Stromal cell of bone marrow (primary cell): Measurements from ENCODE around the gene PSME3.

Experiments
- DNase-seq: peaks from one replicate; pipeline ENCODE4 v3.0.0-alpha.2; 2012; ENCODE audit warnings: low read depth

PSME3 gene

DNA sequence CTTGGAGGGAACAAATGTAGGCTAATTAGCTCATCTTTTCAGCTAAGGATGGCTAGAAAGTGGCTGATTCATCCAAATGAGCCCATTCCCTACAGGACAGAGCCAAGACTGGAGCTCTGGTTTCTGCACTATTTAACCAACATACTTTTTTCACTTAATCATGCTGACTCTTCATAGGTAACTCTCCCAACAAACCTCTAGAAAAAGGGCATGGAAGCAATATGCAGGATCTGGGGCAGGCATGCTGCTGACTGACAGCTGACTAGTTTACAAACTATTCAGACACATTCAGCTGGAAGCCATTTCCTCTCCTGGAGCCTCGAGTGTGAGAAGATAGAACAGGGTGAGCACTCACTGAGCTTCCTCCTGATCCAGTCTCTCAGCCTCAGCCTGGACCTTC is 15.3 kb upstream of the PSME3 start:
- DNase-seq, result no peak

DNA sequence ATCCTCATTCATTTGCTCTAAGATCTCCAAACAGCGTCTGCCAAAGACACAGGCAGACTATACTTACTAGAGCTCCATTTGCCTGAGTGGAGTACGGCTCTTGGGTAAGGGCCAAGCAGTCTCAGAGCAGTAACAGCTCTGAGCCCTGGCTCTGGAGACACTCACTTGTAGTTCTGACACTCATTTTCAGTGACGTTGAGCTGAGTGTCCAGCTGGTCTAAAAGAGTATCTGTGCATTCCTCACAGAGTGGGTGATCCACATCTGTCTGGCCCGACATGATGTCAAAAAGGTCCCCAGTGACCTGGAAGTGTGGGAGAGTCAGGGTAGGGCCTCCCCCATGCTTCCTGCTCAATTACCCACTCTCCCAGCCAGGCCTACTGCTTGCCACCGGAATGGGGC is 14.8 kb upstream of the PSME3 start:
- no peak for DNase-seq

DNA sequence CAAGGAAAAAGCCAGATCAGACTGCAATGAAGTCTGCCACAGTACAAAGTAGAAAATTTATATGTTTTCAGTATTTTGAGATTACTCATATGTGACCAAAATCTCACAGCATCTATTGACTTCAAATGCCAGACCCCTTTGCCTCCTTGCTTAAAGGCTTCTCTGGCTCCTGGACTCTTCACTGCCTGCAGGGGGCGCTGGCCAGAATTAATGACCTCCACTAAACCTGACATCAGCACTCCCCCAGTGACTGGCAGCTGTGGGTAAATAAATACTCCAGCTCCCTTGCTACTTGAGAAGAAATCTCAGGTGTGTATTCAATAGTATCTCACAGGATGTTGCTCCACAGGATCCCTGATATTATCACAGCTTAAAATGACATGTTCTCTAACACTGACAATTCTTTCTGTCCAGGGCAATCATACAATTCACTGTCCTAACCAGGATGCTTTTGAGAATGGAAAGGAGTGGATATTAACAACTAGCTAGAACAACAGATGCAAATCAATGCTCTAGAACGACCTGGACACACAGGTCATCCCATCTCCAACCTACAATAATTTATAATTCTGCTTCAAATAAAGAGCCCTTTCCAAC is 13.2 kb upstream of the PSME3 start:
- DNase-seq, result no peak

DNA sequence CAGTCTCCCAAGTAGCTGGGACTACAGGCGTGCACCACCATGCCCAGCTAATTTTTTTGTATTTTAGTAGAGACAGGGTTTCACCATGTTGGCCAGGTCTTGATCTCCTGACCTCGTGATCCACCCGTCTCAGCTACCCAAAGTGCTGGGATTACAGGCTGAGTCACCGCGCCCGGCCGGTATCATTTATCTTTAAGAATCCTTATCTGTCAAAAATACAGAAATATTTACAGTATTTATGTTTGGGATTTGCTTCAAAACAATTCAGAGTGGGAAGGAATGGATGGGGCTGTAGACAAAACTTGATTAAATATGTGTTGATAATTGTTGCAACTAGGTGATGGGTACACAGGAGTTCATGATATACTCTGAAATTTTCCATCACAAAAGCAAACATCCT is 12.0 kb upstream of the PSME3 start:
- DNase-seq, result no peak

DNA sequence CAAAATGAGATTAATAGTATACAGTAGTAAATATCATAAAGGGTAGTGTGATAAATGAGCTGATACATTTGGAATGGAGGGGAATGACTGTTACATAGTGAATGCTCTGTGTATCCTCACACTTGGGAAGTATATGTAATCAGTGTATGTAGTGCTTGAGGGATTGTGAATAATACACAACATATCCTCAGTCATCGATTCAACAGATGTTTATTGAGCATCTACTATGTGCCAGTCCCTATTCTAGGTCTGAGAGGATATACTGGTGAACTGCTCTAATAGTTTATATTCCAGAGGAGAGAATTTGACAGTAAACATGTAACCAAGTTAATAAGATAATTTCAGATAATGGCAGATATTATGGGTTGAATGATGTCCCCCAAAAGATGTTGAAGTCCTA is 5.7 kb upstream of the PSME3 start:
- DNase-seq, result no peak

DNA sequence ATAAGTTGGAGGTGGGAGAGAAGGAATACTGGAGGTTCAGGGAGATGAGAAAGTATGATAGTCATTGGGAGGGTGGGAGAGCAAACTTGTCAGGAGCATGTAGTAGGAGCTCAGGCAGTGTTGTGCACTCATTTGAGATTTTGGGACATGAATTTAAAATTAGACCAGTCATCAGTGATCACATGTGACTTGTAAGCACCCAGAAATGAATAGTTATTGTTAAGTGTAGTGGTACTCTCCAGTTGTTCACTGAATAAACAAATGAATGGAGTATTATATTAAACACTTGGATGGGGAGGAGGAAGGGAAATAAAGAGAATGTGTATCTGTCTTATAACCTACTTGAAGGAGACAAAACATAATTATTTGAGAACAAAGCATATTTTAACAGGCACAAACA is 2.2 kb upstream of the PSME3 start:
- DNase-seq, result no peak

DNA sequence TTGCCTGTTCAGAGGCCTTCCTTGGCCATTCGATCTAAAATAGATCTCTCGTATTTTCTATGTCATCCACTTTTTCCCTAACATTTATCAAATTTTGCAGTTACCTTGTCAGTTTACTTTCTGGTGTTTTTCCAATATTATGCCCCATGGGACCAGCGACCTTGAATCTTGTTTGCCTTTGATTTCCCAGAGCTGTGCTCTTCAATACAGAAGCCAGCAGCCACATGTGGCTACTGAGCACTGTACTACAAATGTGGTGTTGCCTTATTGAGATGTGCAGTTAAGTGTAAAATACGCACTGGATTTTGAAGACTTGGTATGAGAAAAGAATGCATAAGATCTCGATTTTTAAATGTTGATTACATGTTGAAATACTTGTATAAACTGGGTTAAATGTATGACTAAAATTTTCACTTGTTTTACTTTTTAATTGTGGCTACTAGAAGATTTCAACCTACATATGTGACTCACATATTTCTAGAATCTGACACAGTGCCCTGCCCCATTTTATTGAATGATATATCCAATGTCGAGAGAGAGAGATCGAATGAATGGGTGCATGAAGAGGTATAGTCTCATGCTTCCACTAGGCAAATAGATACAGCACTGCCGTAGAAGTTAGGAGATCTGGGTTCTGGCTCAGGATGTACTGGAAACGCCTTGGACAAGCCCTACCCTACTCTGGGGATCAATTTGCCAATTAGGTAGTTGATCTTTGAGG is 824 bp upstream of the PSME3 start:
- DNase-seq, result no peak

DNA sequence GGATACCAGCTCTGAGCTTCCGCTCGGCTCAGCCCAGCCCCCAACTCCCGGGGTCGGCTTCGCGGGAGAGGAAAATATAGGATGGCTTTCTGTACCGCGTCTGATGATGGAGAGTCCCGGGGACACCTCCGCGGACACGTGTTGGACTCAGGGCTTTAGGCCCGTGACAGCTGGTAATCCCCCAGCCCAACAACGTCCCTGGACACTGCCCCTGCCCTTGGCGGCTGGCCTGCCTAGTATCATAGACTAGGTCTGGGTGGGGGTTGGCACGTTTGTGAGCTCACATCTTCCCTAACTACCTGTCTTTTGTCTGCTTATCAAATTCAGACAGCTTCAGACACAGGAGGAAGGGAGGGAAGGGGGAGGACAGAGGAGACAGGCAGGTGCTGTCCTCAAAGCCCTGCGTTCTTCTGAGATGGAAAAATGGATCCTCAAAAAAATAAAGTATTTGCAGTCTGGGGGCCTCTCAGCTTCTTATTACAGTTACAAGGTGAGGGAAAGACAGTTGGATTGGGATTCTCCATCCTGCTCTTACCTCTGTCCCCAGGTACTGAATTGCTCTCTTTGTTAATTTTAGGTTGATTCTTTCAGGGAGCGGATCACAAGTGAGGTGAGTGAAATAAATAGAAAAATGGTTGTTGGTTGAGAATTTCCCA is 698 bp downstream of the PSME3 start:
- DNase-seq, result no peak

DNA sequence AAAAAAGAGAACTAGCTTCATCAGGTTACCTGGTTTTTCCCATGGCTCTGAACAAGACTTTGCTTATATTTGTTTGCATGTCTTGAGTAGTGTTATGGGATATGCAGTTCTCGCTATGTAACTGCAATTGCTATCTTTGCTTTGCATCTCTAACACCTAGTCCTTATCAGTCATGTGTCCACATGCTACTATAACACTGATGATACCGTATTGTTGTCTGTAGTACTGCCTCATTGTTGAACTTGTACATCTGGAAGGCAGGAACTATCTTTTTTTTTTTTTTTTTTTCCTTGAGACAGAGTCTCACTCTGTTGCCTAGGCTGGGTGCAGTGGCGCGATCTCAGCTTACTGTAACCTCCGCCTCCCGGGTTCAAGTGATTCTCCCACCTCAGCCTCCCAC is 2.5 kb downstream of the PSME3 start:
- DNase-seq, result no peak

DNA sequence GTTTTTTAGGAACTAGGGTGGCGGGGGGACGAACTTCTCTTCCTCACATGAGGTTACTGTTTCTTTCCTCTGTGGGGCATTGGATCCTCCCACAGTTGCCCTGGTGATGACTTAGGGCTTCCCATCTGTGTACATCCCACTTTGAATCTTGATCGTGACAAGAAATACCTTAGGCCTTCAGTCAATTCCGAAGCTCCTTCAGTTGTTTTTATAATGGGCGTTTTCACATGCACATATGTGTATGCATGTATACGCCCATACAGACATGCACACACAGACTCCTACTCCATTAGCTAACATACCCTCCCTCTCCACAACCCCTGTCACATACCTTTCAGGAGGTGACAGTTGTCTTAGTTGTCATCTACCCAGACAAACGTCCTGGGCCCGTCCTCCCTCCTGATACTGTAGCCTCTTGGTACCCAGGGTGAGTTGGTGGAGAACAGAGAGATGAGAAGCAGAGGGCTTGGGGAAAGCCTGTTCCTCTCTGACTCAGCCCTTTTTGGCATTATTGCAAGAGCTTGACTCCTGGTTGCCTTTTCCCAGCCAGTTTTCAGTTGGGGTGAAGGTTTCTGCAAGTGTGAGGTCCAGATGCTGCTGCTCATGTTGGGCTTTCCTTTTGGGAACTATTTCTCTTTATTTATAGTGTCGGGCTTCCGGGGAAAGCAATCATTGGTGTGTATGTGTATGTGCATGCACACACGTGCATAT is 8.9 kb downstream of the PSME3 start:
- peak; percentile 28 for DNase-seq

DNA sequence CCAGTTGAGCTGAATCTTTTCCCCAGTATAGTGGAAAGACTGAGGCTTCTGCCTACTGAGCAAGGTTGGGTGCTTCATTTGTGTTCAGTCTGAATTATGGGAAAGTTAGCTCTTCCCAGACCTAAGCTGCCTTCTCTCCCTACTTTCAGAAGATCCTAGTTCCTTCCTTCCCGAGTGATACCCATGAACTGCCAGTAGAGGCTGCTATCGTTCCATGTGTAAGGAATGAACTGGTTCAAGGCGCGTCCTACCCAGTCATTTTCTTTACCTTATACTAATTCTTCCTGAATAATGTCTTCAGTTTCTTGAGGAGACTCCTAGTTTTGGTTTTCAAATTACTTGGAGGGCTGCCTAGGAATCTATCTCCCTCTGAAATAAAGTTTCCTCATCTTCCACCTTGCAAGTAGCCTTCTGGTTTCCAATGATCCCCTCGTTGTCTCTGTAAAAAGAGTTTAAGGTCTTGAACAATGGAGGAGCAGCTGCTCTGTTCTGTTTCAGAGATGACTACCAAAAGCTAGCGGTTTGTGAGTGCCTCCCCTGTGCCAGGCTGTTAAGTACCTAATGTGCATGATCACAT is 10.2 kb downstream of the PSME3 start:
- DNase-seq, result peak; percentile 64

DNA sequence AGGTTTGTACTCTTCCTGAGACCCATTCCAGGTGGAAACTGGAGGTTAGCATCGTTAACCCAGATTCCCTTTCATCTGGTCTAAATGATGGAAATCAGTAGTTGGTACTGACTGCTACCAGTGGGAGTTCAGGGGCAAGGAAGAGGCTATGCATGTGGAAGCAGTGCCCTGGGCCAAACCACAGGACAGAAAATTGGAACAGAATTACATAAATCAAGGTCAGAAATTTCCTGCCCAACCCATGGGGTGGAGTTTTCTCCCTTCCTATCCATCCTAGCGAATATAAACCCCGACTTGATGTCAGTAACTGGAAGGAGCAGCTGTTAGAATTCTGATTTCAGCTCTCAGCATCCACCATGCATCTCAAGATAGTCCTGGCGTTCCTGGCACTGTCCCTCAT is 11.1 kb downstream of the PSME3 start, which contains the start of gene AOC2:
Gene AOC2, plus strand, starts transcription at position 310 of the 400 bp plus-strand sequence. Its CDS starts 47 bp downstream, at position 357.
- no peak for DNase-seq

DNA sequence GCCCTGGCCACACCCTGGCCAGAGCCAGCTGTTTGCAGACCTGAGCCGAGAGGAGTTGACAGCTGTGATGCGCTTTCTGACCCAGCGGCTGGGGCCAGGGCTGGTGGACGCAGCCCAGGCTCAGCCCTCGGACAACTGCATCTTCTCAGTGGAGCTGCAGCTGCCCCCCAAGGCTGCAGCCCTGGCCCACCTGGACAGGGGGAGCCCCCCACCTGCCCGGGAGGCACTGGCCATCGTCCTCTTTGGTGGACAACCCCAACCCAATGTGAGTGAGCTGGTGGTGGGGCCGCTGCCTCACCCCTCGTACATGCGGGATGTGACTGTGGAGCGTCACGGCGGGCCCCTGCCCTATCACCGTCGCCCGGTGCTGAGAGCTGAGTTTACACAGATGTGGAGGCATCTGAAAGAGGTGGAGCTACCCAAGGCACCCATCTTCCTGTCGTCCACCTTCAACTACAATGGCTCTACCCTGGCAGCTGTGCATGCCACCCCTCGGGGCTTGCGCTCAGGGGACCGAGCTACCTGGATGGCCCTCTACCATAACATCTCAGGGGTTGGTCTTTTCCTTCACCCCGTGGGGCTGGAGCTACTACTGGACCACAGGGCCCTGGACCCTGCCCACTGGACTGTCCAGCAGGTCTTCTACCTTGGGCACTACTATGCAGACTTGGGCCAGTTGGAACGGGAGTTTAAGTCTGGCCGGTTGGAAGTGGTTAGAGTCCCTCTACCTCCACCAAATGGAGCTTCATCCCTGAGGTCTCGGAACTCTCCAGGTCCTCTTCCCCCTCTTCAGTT is 11.8 kb downstream of the PSME3 start:
- DNase-seq, result no peak

DNA sequence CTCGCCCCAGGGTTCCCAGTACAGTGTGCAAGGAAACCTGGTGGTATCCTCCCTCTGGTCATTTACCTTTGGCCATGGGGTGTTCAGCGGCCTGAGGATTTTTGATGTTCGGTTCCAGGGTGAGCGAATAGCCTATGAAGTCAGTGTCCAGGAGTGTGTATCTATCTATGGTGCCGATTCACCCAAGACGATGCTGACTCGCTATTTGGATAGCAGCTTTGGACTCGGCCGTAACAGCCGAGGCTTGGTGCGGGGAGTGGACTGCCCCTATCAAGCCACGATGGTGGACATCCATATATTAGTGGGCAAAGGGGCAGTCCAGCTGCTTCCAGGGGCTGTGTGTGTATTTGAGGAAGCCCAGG is 12.3 kb downstream of the PSME3 start:
- DNase-seq, result no peak

DNA sequence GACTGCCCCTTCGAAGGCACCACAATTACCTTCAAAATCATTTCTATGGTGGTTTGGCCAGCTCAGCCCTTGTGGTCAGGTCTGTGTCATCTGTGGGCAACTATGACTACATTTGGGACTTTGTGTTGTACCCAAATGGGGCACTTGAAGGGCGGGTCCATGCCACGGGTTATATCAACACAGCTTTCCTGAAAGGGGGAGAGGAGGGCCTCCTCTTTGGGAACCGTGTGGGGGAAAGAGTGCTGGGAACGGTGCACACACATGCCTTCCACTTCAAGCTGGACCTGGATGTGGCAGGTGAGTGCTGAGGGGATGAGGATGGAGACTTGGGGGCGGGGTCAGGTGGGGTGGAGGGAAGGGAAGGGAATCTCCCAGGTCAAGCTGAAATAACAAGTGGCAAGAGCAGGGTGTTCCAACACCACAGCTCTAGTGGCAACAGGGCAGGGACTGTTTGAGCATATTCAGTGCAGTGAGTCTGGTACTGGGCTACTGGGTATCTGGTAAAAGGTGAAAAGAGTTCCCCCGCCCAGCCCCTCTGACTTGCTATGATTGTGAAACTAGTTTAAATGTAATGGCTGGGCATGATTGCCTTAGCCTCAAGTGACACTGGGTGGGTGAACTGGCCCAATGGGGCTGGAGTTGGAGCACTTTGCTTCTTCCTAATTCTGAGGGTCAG is 12.9 kb downstream of the PSME3 start:
- peak; percentile 18 for DNase-seq

DNA sequence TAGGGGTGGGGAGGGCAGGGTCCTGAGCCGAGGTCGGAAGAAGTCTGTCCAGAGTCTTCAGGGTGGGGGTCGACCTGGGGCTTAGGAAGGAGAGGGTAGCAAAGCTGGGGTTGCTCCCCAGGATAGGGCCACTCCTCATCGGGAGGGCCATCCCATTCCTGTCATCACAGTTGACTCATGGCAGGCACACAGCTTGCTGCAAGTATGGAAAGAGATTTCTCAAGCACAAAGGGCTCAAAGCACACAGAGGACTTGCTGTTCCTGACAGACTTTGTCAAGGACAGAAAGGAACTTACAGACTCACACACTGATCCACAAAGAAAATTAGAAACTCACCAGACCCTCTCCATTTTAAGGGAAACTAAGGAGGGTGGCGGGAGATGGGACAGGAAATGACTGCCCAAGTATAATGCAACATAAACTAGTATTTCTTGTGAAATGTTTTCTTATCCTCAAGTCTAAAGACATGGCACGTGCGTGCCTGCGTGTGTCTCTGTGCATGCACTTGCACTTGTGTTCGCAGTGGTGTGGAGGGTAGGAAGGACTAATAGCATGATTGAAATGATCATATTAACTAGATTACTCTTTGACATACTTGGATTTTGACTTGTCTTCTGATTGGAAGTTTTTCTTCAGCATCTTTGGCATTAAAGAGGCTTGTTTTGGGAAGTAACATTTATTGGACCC is 13.5 kb downstream of the PSME3 start:
- DNase-seq, result peak; percentile 36

DNA sequence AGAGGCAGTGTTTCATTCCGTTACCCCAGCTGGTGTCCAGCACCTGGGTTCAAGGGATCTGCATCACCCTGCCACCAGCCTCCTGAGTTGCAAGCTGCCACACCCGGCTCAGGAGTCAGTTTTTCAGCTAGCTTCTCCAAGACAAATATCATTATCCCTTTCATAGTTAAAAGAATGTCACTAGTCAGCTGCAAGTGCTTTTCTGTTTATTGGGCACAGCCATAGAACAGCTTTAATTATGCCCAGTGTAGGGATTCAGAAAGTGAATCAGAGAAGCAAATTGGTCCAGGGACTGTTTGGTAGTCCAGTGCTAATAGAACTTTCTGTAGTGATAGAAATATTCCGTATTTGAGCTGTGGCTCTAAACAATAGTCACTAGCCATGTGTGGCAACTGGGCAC is 14.9 kb downstream of the PSME3 start:
- DNase-seq, result no peak

DNA sequence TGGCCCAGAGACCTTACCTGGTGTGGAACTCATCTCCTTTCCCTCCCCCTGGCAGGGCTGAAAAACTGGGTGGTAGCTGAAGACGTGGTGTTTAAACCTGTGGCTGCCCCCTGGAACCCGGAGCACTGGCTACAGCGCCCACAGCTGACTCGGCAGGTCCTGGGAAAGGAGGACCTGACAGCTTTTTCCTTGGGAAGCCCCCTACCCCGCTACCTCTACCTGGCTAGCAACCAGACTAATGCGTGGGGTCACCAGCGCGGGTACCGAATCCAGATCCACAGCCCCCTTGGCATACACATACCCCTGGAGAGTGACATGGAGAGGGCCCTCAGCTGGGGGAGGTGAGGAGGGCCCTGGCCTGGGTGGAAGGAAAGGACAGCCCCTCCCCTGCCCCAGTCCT is 15.8 kb downstream of the PSME3 start:
- DNase-seq, result no peak

DNA sequence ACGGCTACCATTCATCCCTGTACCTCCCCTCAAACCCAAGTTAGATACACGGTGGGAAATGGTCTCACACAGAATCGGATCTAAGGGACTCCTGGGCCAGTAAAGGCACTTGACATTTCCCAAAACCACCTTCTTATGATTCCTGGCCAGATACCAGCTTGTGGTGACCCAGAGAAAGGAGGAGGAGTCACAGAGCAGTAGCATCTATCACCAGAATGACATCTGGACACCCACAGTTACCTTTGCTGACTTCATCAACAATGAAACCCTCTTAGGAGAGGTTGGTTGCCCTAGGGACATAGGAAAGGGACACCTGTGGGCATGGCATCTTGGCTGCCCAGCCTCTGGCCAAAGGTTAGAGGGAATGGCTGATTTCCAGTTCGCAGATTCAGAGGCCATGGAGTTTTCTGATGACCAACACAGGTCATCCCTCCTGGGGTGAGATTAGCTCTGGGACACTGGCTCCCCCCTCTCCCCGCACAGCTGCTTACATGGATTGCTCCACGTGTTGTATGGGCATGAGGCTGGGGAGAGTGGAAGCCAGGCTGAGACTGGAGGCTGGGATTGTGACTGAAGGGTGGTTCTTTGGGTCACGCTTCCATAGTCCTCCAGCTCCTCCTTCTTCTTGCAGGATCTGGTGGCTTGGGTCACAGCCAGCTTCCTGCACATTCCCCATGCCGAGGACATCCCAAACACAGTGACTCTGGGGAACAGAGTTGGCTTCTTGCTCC is 16.4 kb downstream of the PSME3 start:
- no peak for DNase-seq

DNA sequence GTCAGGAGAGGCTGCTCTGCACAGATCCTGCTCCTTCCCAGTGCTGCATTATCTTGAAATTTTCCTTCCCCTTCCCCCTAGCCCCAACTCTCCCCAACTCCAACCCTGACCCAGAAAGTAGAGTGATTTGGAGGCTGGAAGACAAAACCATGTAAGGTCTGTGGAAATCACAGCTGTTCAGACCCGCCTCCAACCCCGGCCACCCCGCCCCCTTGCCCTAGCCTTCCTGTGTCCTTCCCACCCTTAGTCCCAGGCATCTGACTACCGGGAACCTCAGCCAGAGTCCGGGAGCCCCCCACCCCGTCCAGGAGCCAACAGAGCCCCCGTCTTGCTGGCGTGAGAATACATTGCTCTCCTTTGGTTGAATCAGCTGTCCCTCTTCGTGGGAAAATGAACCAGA is 17.8 kb downstream of the PSME3 start, which contains the start of gene AOC3:
Gene AOC3, plus strand, starts transcription at position 246 of the 400 bp plus-strand sequence. Its CDS starts 145 bp downstream, at position 391.
- no peak for DNase-seq
